T follicular helper cell (primary cell): Measurements from ENCODE around the gene ATP1A4.

ENCODE experiments used
- DNase-seq: peaks from one replicate; pipeline ENCODE4 v3.0.0-alpha.2; 2020; ENCODE audit warnings: low read depth

The ATP1A4 gene

DNA sequence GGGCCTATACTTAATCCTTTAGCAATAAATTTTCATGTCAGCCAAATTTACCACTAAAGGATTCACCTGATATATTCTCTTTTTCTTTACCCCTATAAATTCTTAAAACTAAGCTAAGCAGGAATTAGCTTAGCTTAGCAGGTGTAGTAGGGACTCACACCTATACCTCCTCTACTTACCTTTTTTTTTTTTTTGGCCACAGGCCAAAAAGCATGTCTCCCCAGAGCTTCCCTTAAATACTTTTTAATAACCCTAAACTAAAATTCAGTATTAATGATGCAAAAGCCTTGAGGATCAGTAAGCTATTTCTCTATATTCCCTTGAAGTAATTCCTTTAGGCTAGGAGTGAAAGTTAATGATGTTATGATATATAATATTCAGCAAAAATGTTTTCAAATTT is 77.0 kb downstream of the ATP1A4 start:
- no peak for DNase-seq

DNA sequence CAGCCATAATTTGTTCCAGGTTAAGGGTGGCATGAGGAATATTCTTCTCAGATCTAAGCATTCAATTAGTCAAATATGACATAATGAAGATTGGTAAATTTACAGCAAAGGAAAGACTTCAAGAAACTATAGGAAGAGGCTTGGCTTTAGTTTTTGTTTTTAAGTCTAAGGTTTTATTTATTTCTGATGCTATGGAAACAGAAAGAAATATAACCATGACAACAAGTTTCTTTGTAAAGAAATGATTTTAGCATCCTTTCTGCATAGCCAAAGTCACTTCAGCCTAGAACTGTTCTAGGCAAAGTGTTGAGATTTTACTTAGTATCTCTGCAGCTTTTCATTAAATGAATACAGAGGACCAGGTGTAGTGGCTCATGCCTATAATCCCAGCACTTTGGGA is 81.5 kb downstream of the ATP1A4 start:
- no peak for DNase-seq
